ENCODE results near the gene MDH1.

- no peak for TF ChIP-seq CTCF (IDR thresholded peaks at IDR 0.05; ENCODE audit: low read length)
- TF ChIP-seq EZH2 (IDR thresholded peaks at IDR 0.05; ENCODE audit: borderline replicate concordance, low read length) = no peak
Measured at GRCh38 chr2:63578767-63579166, 10.0 kb upstream of the MDH1 start.

Measured in OCI-LY1 (cell line).